MM.1S (cell line): ENCODE data around the gene EEF1E1.

Experiments
- DNase-seq: peaks from one replicate; pipeline ENCODE4 v3.0.0-alpha.2; 2015
- H2AFZ ChIP-seq: fragments of 300-600 bp; sonication (generic); 2 replicates; pipeline ENCODE4 v1.6.0; 2016; ENCODE audit warnings: antibody characterized with exemption, low read length
- H3F3A ChIP-seq: fragments of 300-600 bp; sonication (generic); 2 replicates; pipeline ENCODE4 v1.6.1; 2016; ENCODE audit warnings: mild to moderate bottlenecking, antibody characterized with exemption, low read length, moderate library complexity, mixed read lengths; ENCODE audit not compliant: insufficient read depth
- H3K27ac ChIP-seq: fragments of 300-600 bp; sonication (generic); 2 replicates; pipeline ENCODE4 v1.5.1; 2016; ENCODE audit warnings: mild to moderate bottlenecking, low read length
- H3K27me3 ChIP-seq: fragments of 300-600 bp; sonication (generic); replicated peaks from 2 replicates; pipeline ENCODE4 v1.6.0; 2016; ENCODE audit warnings: low read length; ENCODE audit not compliant: insufficient read depth
- H3K36me3 ChIP-seq: fragments of 300-600 bp; sonication (generic); replicated peaks from 2 replicates; pipeline ENCODE4 v1.6.1; 2016; ENCODE audit warnings: mild to moderate bottlenecking, low read length, mixed read lengths; ENCODE audit not compliant: insufficient read depth
- H3K4me1 ChIP-seq: fragments of 300-600 bp; sonication (generic); 2 replicates; pipeline ENCODE4 v1.6.1; 2016; ENCODE audit warnings: low read length, mixed read lengths
- H3K4me2 ChIP-seq: fragments of 300-600 bp; sonication (generic); 2 replicates; pipeline ENCODE4 v1.6.0; 2016; ENCODE audit warnings: low read depth, low read length
- H3K4me3 ChIP-seq: fragments of 300-600 bp; sonication (generic); 2 replicates; pipeline ENCODE4 v1.5.1; 2016; ENCODE audit warnings: low read length, mixed read lengths
- H3K79me2 ChIP-seq: fragments of 300-600 bp; sonication (generic); 2 replicates; pipeline ENCODE4 v1.6.1; 2016; ENCODE audit warnings: mixed run types, low read length, mixed read lengths
- H3K9ac ChIP-seq: fragments of 300-600 bp; sonication (generic); 2 replicates; pipeline ENCODE4 v1.6.1; 2016; ENCODE audit warnings: low read length, mixed read lengths
- H3K9me2 ChIP-seq: fragments of 300-600 bp; sonication (generic); replicated peaks from 2 replicates; pipeline ENCODE4 v1.6.1; 2016; ENCODE audit warnings: mild to moderate bottlenecking, low read length, mixed read lengths; ENCODE audit not compliant: insufficient read depth
- H3K9me3 ChIP-seq: fragments of 300-600 bp; sonication (generic); replicated peaks from 2 replicates; pipeline ENCODE4 v1.6.1; 2016; ENCODE audit warnings: mild to moderate bottlenecking, low read length, mixed read lengths; ENCODE audit not compliant: insufficient read depth
- H4K20me1 ChIP-seq: fragments of 300-600 bp; sonication (generic); 2 replicates; pipeline ENCODE4 v1.6.1; 2016; ENCODE audit warnings: mild to moderate bottlenecking, low read length, moderate library complexity, mixed read lengths; ENCODE audit not compliant: insufficient read depth
- CTCF ChIP-seq: fragments of 300-600 bp; sonication (generic); IDR thresholded peaks from 2 replicates; pipeline ENCODE4 v1.5.1; 2016; ENCODE audit warnings: antibody characterized with exemption, low read length, mixed read lengths
- EZH2 ChIP-seq: fragments of 300-600 bp; sonication (generic); optimal IDR thresholded peaks from 2 replicates; pipeline ENCODE3; 2017; ENCODE audit warnings: low read depth, mild to moderate bottlenecking, antibody characterized with exemption, low read length, mixed read lengths
- EZH2phosphoT487 ChIP-seq: fragments of 300-600 bp; sonication (generic); IDR thresholded peaks from 2 replicates; pipeline ENCODE4 v1.6.1; 2018; ENCODE audit warnings: antibody characterized with exemption, low read length

Gene EEF1E1

GRCh38 chr6:8103726-8104125, 1.4 kb upstream of the EEF1E1 start:
- H3K4me3 ChIP-seq, result no peak overlapping the region
- no peak overlapping the region for H3K27ac ChIP-seq
- no peaks in the 10 kb centered on the region for H4K20me1 ChIP-seq
- no peak overlapping the region for H3K9ac ChIP-seq
- no peak overlapping the region for H2AFZ ChIP-seq
- peaks cover 8% of the 10 kb centered on the region; the same call in 1 of the 2 replicates for H3F3A ChIP-seq
- TF ChIP-seq EZH2 (no peak), CTCF (no peak), EZH2phosphoT487 (no peak)
- DNase-seq, result no peak
- H3K4me2 ChIP-seq, result no peak overlapping the region
- H3K79me2 ChIP-seq, result peaks cover 34% of the 10 kb centered on the region
- H3K9me2 ChIP-seq, result no peaks in the 10 kb centered on the region
- H3K9me3 ChIP-seq, result no peaks in the 10 kb centered on the region
- H3K36me3 ChIP-seq, result no peaks in the 10 kb centered on the region
- H3K4me1 ChIP-seq, result peaks cover 9% of the 10 kb centered on the region; the same call in 1 of the 2 replicates
- H3K27me3 ChIP-seq, result no peaks in the 10 kb centered on the region

GRCh38 chr6:8100159-8100854, 2.0 kb downstream of the EEF1E1 start:
- Histone ChIP-seq H3F3A (peaks cover 8% of the 10 kb centered on the region; the same call in 1 of the 2 replicates), H3K27ac (no peak overlapping the region), H3K9ac (no peak overlapping the region), H3K36me3 (peaks cover 12% of the 10 kb centered on the region; the same call in 1 of the 2 replicates), H4K20me1 (no peaks in the 10 kb centered on the region), H3K79me2 (peaks cover 66% of the 10 kb centered on the region), H3K4me2 (no peak overlapping the region), H2AFZ (no peak overlapping the region), H3K27me3 (no peaks in the 10 kb centered on the region), H3K4me1 (peaks cover 5% of the 10 kb centered on the region; the same call in 1 of the 2 replicates), H3K4me3 (no peak overlapping the region), H3K9me2 (no peaks in the 10 kb centered on the region), H3K9me3 (no peaks in the 10 kb centered on the region)
- no peak for TF ChIP-seq EZH2phosphoT487
- TF ChIP-seq CTCF, result no peak
- TF ChIP-seq EZH2, result no peak
- DNase-seq, result no peak

DNA sequence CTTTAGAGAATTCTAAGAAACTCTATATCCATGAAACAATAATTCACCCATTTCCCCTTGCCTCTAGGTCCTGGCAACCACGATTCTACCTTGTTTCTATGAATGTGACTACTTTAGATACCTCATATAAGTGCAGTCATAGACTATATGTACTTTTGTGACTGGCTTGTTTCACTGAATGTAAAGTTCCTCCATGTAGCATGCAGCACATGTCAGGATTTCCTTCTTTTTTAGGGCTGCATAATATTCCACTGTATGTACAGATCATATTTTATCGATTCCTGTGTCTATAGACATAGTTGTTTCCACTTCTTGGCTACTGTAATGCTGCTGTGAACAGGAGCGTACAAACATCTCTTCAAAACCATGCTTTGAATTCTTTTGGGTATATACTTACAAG, 11.7 kb downstream of the EEF1E1 start:
- Histone ChIP-seq H3K9ac (no peak overlapping the region), H3K27ac (no peak overlapping the region)

More for the DNA sequence above, 11.7 kb downstream of the EEF1E1 start:
- H3K9me3 ChIP-seq, result no peaks in the 10 kb centered on the region
- H3K36me3 ChIP-seq, result peaks cover 9% of the 10 kb centered on the region
- no peak for TF ChIP-seq EZH2phosphoT487
- no peak for TF ChIP-seq CTCF
- TF ChIP-seq EZH2, result no peak
- H3K79me2 ChIP-seq, result peaks cover 50% of the 10 kb centered on the region
- no peaks in the 10 kb centered on the region for H3K9me2 ChIP-seq
- no peaks in the 10 kb centered on the region for H3K4me1 ChIP-seq
- no peak overlapping the region for H2AFZ ChIP-seq
- H3F3A ChIP-seq, result no peaks in the 10 kb centered on the region
- H3K4me3 ChIP-seq, result no peak overlapping the region
- DNase-seq, result no peak
- no peak overlapping the region for H3K4me2 ChIP-seq
- no peaks in the 10 kb centered on the region for H3K27me3 ChIP-seq
- H4K20me1 ChIP-seq, result no peaks in the 10 kb centered on the region
